NCI-H510A treated with DMSO at 0.1 percent for 48 hours (cell line): Measurements from ENCODE around the gene TSHZ2.
"Not testable (repeated sequence)": the region's sequence is repeated elsewhere in the genome, so short reads cannot be mapped to it uniquely, and the experiment has no call there.

Experiments
- DNase-seq: peaks from one replicate; lab custom pipeline; 2025; lab: John Stamatoyannopoulos, UW

Gene TSHZ2

GRCh38 chr20:53510704-53511103 lies 538.5 kb downstream of the TSHZ2 start:
- DNase-seq = no peak

DNA sequence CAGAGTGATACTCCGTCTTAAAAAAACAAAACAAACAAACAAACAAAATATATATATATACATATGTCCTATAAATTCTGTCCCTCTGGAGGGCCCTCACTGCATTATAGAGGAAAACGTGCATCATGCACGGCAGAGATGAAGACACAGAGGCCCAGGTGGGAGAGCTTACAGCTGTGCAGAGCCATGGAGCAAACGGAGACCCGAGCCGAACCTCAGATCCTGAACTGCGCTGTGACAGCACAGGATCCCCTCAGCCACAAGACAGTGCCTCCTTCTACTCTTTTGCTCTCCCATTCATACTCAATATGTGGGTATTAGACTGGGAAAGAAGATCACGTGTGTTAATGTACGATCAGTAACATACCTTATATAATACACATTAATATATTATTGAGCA lies 539.9 kb downstream of the TSHZ2 start:
- DNase-seq = no peak

DNA sequence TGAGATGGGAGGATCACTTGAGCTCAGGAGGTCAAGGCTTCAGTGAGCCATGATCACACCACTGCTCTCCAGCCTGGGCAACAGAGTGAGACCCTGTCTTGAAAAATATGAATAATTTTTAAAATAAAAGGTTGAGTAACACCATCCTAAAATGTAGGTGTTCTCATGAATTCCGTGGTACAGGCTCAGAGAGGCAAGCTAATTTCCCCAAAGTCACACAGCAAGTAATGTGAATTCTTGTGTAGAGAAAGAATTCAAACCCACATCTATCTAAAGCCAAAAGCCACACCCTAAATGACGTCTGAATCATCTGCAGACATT lies 541.0 kb downstream of the TSHZ2 start:
- no peak for DNase-seq

- DNase-seq = no peak
Observed at GRCh38 chr20:53513489-53514298, 541.5 kb downstream of the TSHZ2 start.

DNA sequence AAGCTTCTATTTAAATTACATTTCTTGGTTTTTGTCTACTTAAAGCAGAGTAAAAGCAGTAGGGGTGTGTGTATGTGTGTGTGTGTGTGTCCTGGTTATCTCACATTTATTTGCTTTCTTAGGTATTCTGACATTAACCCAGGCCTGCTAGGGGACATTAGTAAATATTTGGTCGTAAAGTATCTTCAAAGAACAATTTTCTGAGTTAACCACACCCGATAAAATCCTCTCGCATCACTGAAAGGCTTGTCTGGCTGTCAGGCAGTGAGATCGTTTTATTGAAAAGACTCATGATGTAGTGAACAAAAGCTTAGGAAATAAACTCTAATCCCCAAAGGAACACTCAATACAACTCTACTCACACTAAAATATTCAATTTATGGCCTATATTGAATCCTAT lies 543.6 kb downstream of the TSHZ2 start:
- no peak for DNase-seq

- no peak for DNase-seq
Observed at GRCh38 chr20:53517146-53517545, 545.0 kb downstream of the TSHZ2 start.

DNA sequence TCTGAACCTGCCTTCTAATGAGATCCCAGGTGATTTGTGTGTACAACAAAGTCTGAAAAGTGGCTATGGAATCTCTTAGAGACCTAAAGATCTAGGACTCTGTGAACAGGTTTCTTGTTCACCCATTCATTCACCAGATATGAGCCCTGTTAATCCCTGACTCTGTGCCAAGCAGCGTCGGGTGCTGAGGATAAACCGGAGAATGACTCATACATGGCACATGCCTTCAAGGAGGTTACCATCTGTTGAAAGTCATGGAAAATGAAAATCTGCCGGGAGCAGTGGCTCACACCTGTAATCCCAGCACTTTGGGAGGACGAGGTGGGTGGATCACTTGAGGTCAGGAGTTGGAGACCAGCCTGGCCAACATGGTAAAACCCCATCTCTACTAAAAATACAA lies 549.3 kb downstream of the TSHZ2 start:
- not testable (repeated sequence) for DNase-seq

- DNase-seq = no peak
Observed at GRCh38 chr20:53522026-53522425, 549.9 kb downstream of the TSHZ2 start.

GRCh38 chr20:53522696-53523095 lies 550.5 kb downstream of the TSHZ2 start:
- no peak for DNase-seq

DNA sequence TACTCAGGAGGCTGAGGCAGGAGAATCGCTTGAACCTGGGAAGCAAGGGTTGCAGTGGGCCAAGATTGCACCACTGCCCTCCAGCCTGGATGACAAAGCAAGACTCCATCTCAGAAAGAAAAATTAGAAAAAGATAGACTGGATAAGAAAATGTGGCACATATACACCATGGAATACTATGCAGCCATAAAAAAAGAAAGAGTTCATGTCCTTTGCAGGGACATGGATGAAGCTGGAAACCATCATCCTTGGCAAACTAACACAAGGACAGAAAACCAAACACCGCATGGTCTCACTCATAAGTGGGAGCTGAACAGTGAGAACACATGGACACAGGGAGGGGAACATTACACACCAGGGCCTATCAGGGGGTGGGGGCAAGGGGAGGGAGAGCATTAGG lies 551.5 kb downstream of the TSHZ2 start:
- not testable (repeated sequence) for DNase-seq

DNA sequence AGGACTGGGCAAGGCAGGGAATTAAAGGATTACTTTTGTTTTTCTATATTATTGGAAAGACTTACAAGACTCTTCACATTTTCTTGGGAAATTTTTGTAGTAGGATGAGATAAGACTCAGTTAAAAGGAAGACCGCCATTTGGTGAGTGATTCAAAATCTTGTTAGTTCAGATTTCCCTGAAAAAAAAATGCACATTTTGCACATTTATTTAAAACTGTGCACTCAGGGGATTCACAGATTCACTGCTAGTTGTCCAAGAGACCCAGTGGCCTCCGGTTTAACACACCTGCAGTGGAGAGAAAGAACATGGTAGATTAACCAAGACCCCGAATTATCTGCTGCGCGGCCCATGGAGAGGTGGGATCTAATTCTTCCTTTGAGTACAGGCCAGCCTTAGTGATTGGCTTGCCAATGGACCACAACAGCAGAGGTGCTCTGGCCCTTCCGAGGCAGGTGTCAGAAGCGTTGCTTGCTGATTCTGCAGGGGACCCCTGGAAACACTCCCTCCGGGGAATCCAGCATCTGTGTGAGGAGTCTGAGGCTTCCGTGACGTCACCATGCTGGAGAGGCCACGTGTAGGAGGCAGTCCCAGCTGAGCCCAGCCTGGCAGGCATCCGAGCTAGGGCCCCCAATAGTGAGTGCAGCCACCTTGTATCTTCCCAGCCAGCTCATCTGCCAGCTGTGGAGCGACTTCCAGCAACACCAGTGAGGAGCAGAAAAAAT lies 552.6 kb downstream of the TSHZ2 start:
- DNase-seq = no peak

GRCh38 chr20:53527196-53527595 lies 555.0 kb downstream of the TSHZ2 start:
- DNase-seq = no peak

GRCh38 chr20:53529658-53530057 lies 557.5 kb downstream of the TSHZ2 start:
- DNase-seq = no peak

DNA sequence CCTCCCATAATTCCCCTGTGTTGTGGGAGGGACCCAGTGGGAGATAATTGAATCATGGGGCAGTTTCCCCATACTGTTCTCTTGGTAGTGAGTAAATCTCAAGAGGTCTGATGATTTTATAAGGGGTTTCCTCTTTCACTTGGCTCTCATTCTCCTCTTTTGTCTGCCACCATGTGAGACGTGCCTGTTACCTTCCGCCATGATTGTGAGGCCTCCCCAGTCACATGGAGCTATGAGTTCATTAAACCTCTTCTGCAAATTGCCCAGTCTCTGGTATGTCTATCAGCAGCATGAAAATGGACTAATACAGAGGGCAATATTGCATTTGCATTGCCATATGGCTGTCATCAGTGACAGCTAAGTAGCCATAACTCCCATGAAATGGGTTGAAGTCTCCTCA lies 558.3 kb downstream of the TSHZ2 start:
- no peak for DNase-seq

DNA sequence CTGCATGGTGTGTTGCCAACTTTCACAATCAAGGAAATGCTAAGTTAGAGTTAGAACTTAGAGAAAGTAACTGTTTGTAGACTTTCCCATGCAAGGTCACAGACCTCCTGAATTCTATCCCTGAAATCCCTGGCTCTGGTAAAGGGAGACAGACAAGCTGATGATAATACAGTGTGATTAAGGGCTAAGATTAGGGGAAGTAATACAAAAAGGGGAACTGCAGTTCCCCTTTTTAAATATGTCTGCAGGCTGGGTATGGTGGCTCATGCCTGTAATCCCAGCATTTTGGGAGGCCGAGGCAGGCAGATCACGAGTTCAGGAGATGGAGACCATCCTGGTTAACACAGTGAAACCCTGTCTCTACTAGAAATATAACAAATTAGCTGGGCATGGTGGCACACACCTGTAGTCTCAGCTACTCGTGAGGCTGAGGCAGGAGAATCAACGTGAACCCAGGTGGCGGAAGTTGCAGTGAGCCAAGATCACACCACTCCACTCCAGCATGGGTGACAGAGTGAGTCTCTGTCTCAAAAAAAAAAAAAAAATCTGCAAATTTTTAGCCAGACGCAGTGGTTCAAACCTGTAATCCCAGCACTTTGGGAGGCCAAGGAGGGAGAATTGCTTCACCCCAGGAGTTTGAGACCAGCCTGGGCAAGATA lies 560.6 kb downstream of the TSHZ2 start:
- not testable (repeated sequence) for DNase-seq

- DNase-seq = no peak
Observed at GRCh38 chr20:53533500-53533899, 561.3 kb downstream of the TSHZ2 start.

GRCh38 chr20:53534037-53534436 lies 561.9 kb downstream of the TSHZ2 start:
- no peak for DNase-seq

- DNase-seq = no peak
Observed at GRCh38 chr20:53535878-53536277, 563.7 kb downstream of the TSHZ2 start.

DNA sequence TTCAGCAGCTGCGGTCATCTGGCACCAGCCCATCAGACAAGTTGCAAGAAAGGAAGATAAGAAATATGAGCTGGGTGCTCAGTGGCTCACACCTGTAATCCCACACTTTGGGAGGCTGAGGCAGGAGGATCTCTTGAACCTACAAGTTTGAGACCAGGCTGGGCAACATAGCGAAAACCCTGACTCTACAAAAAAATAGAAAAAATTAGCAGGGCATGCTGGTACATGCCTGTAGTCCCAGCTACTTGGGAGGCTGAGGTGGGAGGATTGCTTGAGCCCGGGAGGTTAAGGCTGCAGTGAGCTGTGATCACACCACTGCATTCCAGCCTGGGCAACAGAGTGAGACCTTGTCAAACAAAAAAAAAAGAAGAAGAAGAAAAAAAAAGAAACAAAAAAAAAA lies 564.2 kb downstream of the TSHZ2 start:
- not testable (repeated sequence) for DNase-seq

DNA sequence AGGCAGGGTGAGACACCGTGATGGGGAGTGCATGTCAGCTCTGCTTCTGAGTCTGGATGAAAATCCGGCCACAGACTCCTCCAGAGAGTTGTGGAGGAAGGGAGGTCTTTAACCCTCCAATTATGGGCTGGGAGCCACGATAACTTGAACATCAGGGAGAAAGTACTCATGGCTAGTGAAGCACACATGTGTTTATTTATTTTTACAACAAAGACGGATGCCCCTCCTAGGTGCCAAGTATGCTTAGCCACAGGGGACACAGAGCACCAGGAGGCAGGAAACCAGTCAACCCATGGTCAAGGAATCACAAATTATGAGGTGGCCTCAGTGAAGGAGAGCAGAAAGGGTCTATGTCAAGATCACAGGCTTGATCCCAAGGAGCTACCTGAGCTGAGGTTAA lies 567.4 kb downstream of the TSHZ2 start:
- DNase-seq = no peak
